H1 (cell line): ENCODE results near the gene PDZD4. TPM values are rescaled to one million over a fixed set of nuclear protein-coding genes. Genes with fewer than 3 reads are reported as not detected.

ENCODE experiments used
- CHD7 ChIP-seq: fragments of 300-600 bp; sonication (generic); IDR thresholded peaks from 2 replicates; pipeline ENCODE4 v1.7.1; 2012; ENCODE audit warnings: low read length, moderate library complexity, mild to moderate bottlenecking, inconsistent platforms; ENCODE audit not compliant: insufficient replicate concordance
- polyA plus RNA-seq, 7 experiments: library from polyadenylated mRNA; depleted of rRNA in 3 of 7; stranded (reverse) in 5 of 7; unstranded in 2 of 7; fragments of >200 nt in 5 of 7; fragments of 200-250 nt in 2 of 7; gene quantifications; 1 replicate in 5 of 7; 2 replicates in 1 of 7; 4 replicates in 1 of 7; pipeline versions ENCODE4 v1.2.1 to v1.2.3, GENCODE V29; 2011 to 2013; ENCODE audit warnings: missing spikeins in 2 of 7, mixed read lengths in 2 of 7
- total RNA-seq: library from RNA; stranded (reverse); fragmentation: NEBNext Ultra II Directional; extraction: Animal tissue kit (Norgen Biotek cat#: 25700); gene quantifications from 2 replicates; pipeline ENCODE4 v1.2.1, GENCODE V29; 2021

Gene PDZD4
- total and polyA plus RNA-seq, 2 of the 8 experiments (the other 6 are each of a cell fraction or from before 2014, with no cell fraction given) = 45.8 to 169 TPM

DNA sequence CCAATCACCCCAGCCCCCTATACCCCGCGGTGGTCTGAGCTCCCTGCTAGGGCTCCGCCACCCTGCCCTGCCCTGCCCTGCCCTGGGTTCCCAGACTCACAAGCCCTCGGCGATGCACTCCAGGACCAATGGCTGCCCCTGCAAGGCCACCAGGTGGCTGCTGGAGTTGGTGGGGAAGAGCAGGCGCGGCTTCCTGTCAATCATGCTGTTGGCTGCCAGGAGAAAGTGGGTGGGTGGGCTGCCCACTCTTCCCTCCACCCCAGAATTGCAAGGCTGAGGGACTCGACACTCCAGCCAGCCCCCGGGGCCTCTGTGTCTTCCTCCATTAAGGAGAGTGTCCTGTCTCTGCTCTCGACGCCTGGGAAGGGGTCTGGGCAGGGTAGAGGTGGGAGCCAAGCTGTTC is 39.9 kb upstream of the PDZD4 start (continued):
- TF ChIP-seq CHD7 = no peak
- TF ChIP-seq, all 59 proteins: peak for 0
